ENCODE results near the gene ABCA2. TPM values are rescaled to one million over a fixed set of nuclear protein-coding genes. Genes with fewer than 3 reads are reported as not detected.

Gene ABCA2
- total RNA-seq, 1 donor from 2014 or later: 45.0 TPM

DNA sequence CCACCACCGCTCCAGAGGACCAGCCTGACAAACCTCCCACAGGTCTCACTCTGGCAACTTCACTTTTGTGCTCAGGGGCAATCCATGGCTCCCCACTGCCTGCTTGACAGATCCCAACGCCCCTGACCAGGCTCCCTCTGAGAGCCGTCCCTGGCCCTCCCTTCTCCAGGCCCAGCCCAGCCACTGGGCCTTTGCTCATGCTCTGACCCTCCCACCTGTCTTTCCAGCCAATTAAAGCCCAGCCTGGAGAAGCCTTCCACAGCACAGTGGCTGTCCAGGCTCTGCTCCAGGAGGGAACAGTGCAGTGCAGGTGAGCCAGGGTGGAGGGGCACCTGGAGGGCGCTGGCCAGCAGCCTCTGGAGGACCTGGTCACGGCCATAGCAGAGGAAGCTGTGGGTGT, 22.5 kb upstream of the ABCA2 start:
- ATAC-seq (no peak), DNase-seq (no peak)
- Histone ChIP-seq H3K4me1 (peaks cover 34% of the 10 kb centered on the region), H3K27me3 (ENCODE audit: low read depth) (peaks cover 86% of the 10 kb centered on the region), H3K27ac (no peak overlapping the region), H3K9me3 (no peaks in the 10 kb centered on the region), H3K4me3 (no peak overlapping the region), H3K36me3 (no peaks in the 10 kb centered on the region)
- TF ChIP-seq, protein P1, sequence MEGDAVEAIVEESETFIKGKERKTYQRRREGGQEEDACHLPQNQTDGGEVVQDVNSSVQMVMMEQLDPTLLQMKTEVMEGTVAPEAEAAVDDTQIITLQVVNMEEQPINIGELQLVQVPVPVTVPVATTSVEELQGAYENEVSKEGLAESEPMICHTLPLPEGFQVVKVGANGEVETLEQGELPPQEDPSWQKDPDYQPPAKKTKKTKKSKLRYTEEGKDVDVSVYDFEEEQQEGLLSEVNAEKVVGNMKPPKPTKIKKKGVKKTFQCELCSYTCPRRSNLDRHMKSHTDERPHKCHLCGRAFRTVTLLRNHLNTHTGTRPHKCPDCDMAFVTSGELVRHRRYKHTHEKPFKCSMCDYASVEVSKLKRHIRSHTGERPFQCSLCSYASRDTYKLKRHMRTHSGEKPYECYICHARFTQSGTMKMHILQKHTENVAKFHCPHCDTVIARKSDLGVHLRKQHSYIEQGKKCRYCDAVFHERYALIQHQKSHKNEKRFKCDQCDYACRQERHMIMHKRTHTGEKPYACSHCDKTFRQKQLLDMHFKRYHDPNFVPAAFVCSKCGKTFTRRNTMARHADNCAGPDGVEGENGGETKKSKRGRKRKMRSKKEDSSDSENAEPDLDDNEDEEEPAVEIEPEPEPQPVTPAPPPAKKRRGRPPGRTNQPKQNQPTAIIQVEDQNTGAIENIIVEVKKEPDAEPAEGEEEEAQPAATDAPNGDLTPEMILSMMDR (IDR thresholded peaks at IDR 0.05): no peak
- intact Hi-C loops (cut with DNase I): no loop called here

DNA sequence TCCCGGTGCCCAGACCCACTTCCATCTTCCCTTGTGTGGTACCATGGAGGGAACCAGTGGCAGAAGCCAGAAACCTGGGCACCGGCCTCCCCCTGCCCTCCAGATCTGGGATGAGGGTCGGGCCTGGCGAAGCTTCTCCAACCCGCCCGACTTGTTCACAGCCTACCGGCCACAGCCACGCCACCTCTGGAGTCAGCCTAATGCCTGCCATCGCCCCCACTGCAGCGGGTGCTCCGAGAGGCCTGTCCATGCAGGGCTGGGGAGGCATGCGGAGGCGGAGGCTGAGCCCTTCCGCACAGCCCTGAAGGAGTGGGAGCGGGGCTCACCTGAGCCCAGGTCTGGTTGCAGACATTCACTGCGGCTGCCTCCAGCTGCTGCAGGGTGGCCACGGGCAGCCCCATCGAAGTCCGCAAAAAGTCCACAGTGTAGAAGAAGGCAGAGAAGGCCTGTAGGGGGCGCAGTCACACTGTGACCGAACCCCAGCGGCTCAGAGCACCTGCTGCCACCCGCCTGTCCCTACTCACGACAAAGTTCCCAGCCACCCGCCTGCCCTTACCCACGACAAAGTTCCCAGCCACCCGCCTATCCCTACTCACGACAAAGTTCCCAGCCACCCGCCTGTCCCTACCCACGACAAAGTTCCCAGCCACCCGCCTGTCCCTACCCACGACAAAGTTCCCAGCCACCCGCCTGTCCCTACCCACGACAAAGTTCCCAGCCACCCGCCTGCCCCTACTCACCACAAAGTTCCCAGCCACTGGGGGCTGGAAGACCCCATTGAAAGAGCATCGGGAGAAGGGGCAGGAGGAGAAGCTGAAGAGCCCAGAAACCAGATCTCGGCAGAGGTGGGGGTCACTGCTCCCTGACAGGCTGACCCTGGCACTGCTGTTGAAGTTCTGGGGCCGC, 21.8 kb upstream of the ABCA2 start:
- H3K27me3 ChIP-seq (ENCODE audit: low read depth): peaks cover 90% of the 10 kb centered on the region
- TF ChIP-seq, protein P1 (IDR thresholded peaks at IDR 0.05): peak; percentile 48
- intact Hi-C loops (cut with DNase I): no loop called here
- H3K9me3 ChIP-seq: no peaks in the 10 kb centered on the region
- DNase-seq (no peak), ATAC-seq (peak; percentile 23 to 52)
- H3K4me3 ChIP-seq: no peak overlapping the region
- no peak overlapping the region for H3K27ac ChIP-seq
- no peaks in the 10 kb centered on the region for H3K36me3 ChIP-seq
- H3K4me1 ChIP-seq: peaks cover 34% of the 10 kb centered on the region

DNA sequence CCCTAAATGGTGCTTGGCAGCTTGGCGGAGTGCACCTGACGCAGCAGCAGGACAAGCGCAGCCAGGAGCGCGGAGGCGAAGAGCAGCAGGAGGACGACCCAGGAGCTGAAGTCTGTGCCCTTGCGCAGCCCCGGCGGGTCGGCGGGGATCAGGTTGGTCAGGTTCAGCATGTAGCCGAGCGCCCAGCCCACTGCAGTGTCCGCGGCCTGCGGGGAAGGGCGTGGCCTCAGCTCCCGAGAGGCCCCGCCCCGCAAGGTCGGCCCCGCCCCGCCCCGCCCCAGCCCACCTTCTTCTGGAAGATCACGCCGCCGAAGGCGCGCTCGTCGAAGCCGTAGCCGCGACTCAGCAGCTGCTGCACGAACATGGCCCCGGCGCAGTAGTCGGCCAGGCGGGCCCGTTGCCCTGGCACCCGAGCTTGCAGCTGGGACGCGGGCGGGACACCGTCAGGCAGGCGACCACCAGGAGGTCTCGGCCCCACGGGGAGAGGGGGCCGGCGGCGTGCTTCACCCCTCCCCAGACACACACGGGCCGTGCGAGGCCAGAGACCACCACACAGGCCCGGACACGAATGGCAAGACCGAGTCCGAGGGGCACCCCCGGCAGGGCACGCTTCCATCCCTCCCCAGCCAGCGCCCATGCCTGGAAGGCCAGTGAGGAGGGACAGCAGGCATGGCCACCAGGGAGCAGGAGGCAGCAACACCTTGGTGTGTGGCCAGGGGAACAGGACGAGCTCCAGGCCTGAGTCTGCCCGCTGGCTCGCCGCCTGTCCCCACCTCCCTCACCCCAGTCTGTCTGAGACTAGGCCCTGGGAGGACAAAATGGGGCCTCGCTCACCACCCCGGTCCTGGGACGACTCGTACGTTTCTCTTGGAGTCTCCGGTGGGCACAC, 20.9 kb upstream of the ABCA2 start:
- H3K27me3 ChIP-seq (ENCODE audit: low read depth): peaks cover 90% of the 10 kb centered on the region
- ATAC-seq (no peak), DNase-seq (no peak)
- H3K4me1 ChIP-seq: peaks cover 34% of the 10 kb centered on the region
- H3K4me3 ChIP-seq: no peak overlapping the region
- H3K27ac ChIP-seq: no peak overlapping the region
- no peaks in the 10 kb centered on the region for H3K36me3 ChIP-seq
- H3K9me3 ChIP-seq: no peaks in the 10 kb centered on the region
- TF ChIP-seq, protein P1 (IDR thresholded peaks at IDR 0.05): no peak
- intact Hi-C loops (cut with DNase I): no loop called here

DNA sequence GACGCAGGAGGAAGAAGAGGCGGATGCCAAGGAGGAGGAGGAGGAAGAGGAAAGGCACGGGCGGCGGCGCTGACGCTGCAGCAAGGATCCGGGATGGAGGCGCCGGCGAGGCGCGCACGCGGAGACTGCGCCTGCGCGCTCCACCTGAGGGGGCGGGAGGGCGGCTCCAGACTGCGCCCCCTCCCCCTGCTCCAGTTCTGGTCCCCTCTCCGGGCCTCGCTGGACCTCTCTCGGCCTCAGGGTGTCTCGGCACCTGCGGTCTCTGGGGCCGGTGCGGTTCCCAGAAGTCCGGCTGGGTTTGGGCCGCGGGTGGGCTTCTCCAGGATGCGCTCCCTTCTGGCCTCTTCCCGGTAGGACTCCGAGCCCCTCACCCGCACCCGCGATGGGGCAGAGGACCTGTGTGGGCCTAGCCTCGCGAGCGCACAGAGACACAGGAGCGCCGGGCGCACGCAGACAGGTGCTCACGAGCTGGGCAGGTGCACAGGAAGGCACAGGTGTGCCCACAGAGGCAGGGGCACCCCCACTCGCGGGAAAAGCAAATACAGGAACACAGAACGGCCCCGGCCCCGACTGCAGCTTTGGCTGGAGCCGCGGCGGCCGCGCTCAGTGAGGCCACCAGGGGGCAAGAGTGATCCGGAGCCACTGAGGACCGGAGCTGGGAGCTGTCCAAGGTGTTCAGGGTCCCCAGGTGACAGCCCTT, 18.2 kb upstream of the ABCA2 start, which contains the start of gene NPDC1:
Gene NPDC1 (minus strand): TSS at position 90 of the 700 bp plus-strand sequence. CDS start 188 bp downstream, outside the sequence.
- Histone ChIP-seq H3K4me3 (peak within 1 kb of the TSS; percentile 67), H3K27ac (peak within 1 kb of the TSS; percentile 78), H3K27me3 (ENCODE audit: low read depth) (peaks cover 74% of the 10 kb centered on the region), H3K9me3 (no peaks in the 10 kb centered on the region), H3K36me3 (no peaks in the 10 kb centered on the region), H3K4me1 (peaks cover 40% of the 10 kb centered on the region)
- ATAC-seq: peak; percentile 80 to 82
- TF ChIP-seq, protein P1 (IDR thresholded peaks at IDR 0.05): peak; percentile 90
- peak; percentile 85 for DNase-seq
- intact Hi-C loops (cut with DNase I): no loop called here

All from lower lobe of right lung (tissue), 2 donors.